Thyroid gland (tissue), 4 donors: ENCODE data around the gene WNT11. TPM values are rescaled to one million over a fixed set of nuclear protein-coding genes. Genes with fewer than 3 reads are reported as not detected.

Experiments used
- DNase-seq, 2 donors: peaks; one replicate each; pipeline ENCODE4 v3.0.0-alpha.2; 2019
- H3K27ac ChIP-seq, 3 donors: fragments of 200-600 bp; sonication (generic); 1 replicate in 2 of 3; 2 replicates in 1 of 3; pipeline ENCODE4 v1.5.1; 2016 to 2019; ENCODE audit warnings: mild to moderate bottlenecking in 1 of 3, moderate library complexity in 1 of 3
- H3K27me3 ChIP-seq: fragments of 200-600 bp; sonication (generic); one replicate; pipeline ENCODE4 v1.5.1; 2019
- H3K36me3 ChIP-seq, 2 donors: fragments of 200-600 bp; sonication (generic); one replicate each; pipeline ENCODE4 v1.5.1; 2016 to 2019
- H3K4me1 ChIP-seq, 2 donors: fragments of 200-600 bp; sonication (generic); one replicate each; pipeline ENCODE4 v1.5.1; 2017 to 2019
- H3K4me3 ChIP-seq, 3 donors: fragments of 200-600 bp; sonication (generic); replicated peaks in 1 of 3; 1 replicate in 2 of 3; 2 replicates in 1 of 3; pipeline ENCODE4 v1.5.1; 2016; ENCODE audit warnings: mild to moderate bottlenecking in 1 of 3
- H3K9me3 ChIP-seq: fragments of 200-600 bp; sonication (generic); one replicate; pipeline ENCODE4 v1.5.1; 2017
- CTCF ChIP-seq, 6 experiments: fragments of 200-600 bp in 3 of 6; fragments of 450-650 bp in 3 of 6; sonication (generic) in 3 of 6; IDR thresholded peaks; one replicate each; pipeline ENCODE4 v1.5.1; 2016 to 2019; ENCODE audit warnings: antibody characterized with exemption in 6 of 6, mild to moderate bottlenecking in 2 of 6, inconsistent platforms in 1 of 6, moderate library complexity in 1 of 6
- POLR2A ChIP-seq, 2 donors: fragments of 450-650 bp; IDR thresholded peaks; one replicate each; pipeline ENCODE4 v1.6.1; 2017; ENCODE audit warnings: antibody characterized with exemption in 2 of 2, mild to moderate bottlenecking in 2 of 2, moderate library complexity in 1 of 2
- WGBS, 2 donors: methylation state at CpG; one replicate each; pipeline ENCODE4 v1.1.5; 2017; 5-methylcytosine and 5-hydroxymethylcytosine counted together
- intact Hi-C: fragments of 100-400 bp; cut with DNase I; formaldehyde crosslinking; loops from one replicate; pipeline ENCODE4 v1.15.1; 2023
- total RNA-seq, 4 donors: library from RNA; depleted of rRNA; stranded (reverse); fragments of >200 nt; gene quantifications; one replicate each; pipeline ENCODE4 v1.2.3, GENCODE V29; 2016

WNT11 gene
- total RNA-seq, 4 donors from 2014 or later: 7.3 to 31.5 (median 10.7) TPM

GRCh38 chr11:76212086-76213035, 6.1 kb upstream of the WNT11 start:
- no peak for DNase-seq
- Histone ChIP-seq H3K9me3 (no peaks in the 10 kb centered on the region), H3K27me3 (no peaks in the 10 kb centered on the region), H3K36me3 (no peaks in the 10 kb centered on the region), H3K4me3 (no peak overlapping the region), H3K27ac (no peak overlapping the region), H3K4me1 (peaks cover 19 to 29% of the 10 kb centered on the region in 2 donors)
- intact Hi-C loops: no loop called here
- TF ChIP-seq CTCF (IDR thresholded peaks at IDR 0.05) (no peak), POLR2A (IDR thresholded peaks at IDR 0.05) (no peak)
- WGBS, 2 donors: 65 to 80% methylated on average over 6 to 7 of the region's 7 CpGs

GRCh38 chr11:76210931-76211851, 4.9 kb upstream of the WNT11 start:
- H3K27ac ChIP-seq: peak overlapping the region in 1 of 3 donors; percentile 67
- intact Hi-C loops: no loop called here
- peaks cover 25 to 41% of the 10 kb centered on the region in 2 donors for H3K4me1 ChIP-seq
- TF ChIP-seq POLR2A (IDR thresholded peaks at IDR 0.05) (no peak), CTCF (IDR thresholded peaks at IDR 0.05) (no peak)
- H3K36me3 ChIP-seq: no peaks in the 10 kb centered on the region
- WGBS, 2 donors: 31 to 35% methylated on average over 19 to 35 of the region's 35 CpGs
- no peak for DNase-seq
- no peaks in the 10 kb centered on the region for H3K27me3 ChIP-seq
- peak overlapping the region in 1 of 3 donors; percentile 46 for H3K4me3 ChIP-seq
- H3K9me3 ChIP-seq: no peaks in the 10 kb centered on the region

GRCh38 chr11:76209973-76210930, 4.0 kb upstream of the WNT11 start:
- no peaks in the 10 kb centered on the region for H3K27me3 ChIP-seq
- H3K4me3 ChIP-seq: peak overlapping the region in 1 of 3 donors; percentile 46
- peaks cover 30 to 46% of the 10 kb centered on the region in 2 donors for H3K4me1 ChIP-seq
- TF ChIP-seq POLR2A (IDR thresholded peaks at IDR 0.05) (peak in 1 of 2 donors; percentile 55), CTCF (IDR thresholded peaks at IDR 0.05) (no peak)
- no peaks in the 10 kb centered on the region for H3K36me3 ChIP-seq
- intact Hi-C loops: loop anchor here (2.0 kb wide), 1 partner anchor 109 kb away; no protein-coding TSS in a partner anchor
- no peaks in the 10 kb centered on the region for H3K9me3 ChIP-seq
- peak overlapping the region in 2 of 3 donors; percentile 56 to 67 for H3K27ac ChIP-seq
- peak; percentile 61 to 69 for DNase-seq
- WGBS, 2 donors: 0 to 1% methylated on average over 6 to 25 of the region's 111 CpGs

GRCh38 chr11:76209375-76209972, 3.2 kb upstream of the WNT11 start:
- Histone ChIP-seq H3K9me3 (no peaks in the 10 kb centered on the region), H3K27me3 (no peaks in the 10 kb centered on the region), H3K27ac (peak overlapping the region in 2 of 3 donors; percentile 56 to 67), H3K36me3 (no peaks in the 10 kb centered on the region), H3K4me3 (peak overlapping the region in 1 of 3 donors; percentile 46), H3K4me1 (peaks cover 30 to 46% of the 10 kb centered on the region in 2 donors)
- 0 to 4% methylated on average over 3 to 4 of the region's 61 CpGs for WGBS, 2 donors
- no peak for TF ChIP-seq CTCF (IDR thresholded peaks at IDR 0.05)
- TF ChIP-seq POLR2A (IDR thresholded peaks at IDR 0.05): no peak
- intact Hi-C loops: loop anchor here (2.0 kb wide), 1 partner anchor 109 kb away; no protein-coding TSS in a partner anchor
- peak; percentile 45 to 52 for DNase-seq
